Measurements from ENCODE around the gene RINT1.

GRCh38 chr7:105594034-105594433, 62.0 kb downstream of the RINT1 start:
- TF ChIP-seq MYC (IDR thresholded peaks at IDR 0.05; ENCODE audit: borderline replicate concordance, low read length) (no peak), PHF8 (IDR thresholded peaks at IDR 0.05; ENCODE audit: borderline replicate concordance, low read depth) (no peak), POLR2A (IDR thresholded peaks at IDR 0.05; ENCODE audit: low read length) (no peak), RAD21 (conservative IDR thresholded peaks at IDR 0.05 in 1 of 2, IDR thresholded peaks at IDR 0.05 in 1 of 2) (no peak), REST (IDR thresholded peaks at IDR 0.05) (no peak), SMC3 (IDR thresholded peaks at IDR 0.05) (no peak), RARB (CRISPR knock-in tag; IDR thresholded peaks at IDR 0.05) (no peak), SREBF2 (IDR thresholded peaks at IDR 0.05) (no peak), RCOR1 (IDR thresholded peaks at IDR 0.05; ENCODE audit: low read depth, low read length) (no peak), JUN (IDR thresholded peaks at IDR 0.05) (no peak), NPAS2 (CRISPR knock-in tag; IDR thresholded peaks at IDR 0.05; ENCODE audit: borderline replicate concordance) (no peak)
- TF ChIP-seq, protein P1, sequence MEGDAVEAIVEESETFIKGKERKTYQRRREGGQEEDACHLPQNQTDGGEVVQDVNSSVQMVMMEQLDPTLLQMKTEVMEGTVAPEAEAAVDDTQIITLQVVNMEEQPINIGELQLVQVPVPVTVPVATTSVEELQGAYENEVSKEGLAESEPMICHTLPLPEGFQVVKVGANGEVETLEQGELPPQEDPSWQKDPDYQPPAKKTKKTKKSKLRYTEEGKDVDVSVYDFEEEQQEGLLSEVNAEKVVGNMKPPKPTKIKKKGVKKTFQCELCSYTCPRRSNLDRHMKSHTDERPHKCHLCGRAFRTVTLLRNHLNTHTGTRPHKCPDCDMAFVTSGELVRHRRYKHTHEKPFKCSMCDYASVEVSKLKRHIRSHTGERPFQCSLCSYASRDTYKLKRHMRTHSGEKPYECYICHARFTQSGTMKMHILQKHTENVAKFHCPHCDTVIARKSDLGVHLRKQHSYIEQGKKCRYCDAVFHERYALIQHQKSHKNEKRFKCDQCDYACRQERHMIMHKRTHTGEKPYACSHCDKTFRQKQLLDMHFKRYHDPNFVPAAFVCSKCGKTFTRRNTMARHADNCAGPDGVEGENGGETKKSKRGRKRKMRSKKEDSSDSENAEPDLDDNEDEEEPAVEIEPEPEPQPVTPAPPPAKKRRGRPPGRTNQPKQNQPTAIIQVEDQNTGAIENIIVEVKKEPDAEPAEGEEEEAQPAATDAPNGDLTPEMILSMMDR (IDR thresholded peaks at IDR 0.05) = no peak
- TF ChIP-seq, protein P2, sequence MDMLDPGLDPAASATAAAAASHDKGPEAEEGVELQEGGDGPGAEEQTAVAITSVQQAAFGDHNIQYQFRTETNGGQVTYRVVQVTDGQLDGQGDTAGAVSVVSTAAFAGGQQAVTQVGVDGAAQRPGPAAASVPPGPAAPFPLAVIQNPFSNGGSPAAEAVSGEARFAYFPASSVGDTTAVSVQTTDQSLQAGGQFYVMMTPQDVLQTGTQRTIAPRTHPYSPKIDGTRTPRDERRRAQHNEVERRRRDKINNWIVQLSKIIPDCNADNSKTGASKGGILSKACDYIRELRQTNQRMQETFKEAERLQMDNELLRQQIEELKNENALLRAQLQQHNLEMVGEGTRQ (IDR thresholded peaks at IDR 0.05) = no peak
